ENCODE data around the gene FGR. TPM values are rescaled to one million over a fixed set of nuclear protein-coding genes. Genes with fewer than 3 reads are reported as not detected.

Gene FGR
- total and polyA plus RNA-seq, 2 experiments from 2014 or later, result 0.53 to 0.56 TPM

- H3K27ac ChIP-seq (ENCODE audit: low read depth), result no peak overlapping the region
- peaks cover 23% of the 10 kb centered on the region for H3K79me2 ChIP-seq (replicated peaks; ENCODE audit: insufficient read depth)
- DNase-seq (ENCODE audit: low spot score) (no peak), ATAC-seq (no peak)
- Mint-ChIP-seq H3K27me3 (ENCODE audit: insufficient read depth, low read depth, poor library complexity) (peaks cover 2% of the 10 kb centered on the region), H3K9me3 (no peaks in the 10 kb centered on the region), H3K4me1 (peaks cover 11% of the 10 kb centered on the region), H3K36me3 (ENCODE audit: low read depth) (no peaks in the 10 kb centered on the region), H3K27ac (no peak overlapping the region), H3K4me3 (no peak overlapping the region)
- no peaks in the 10 kb centered on the region for H3K27me3 ChIP-seq (ENCODE audit: insufficient read depth)
- no peaks in the 10 kb centered on the region for H3K36me3 ChIP-seq (ENCODE audit: insufficient read depth)
- no peaks in the 10 kb centered on the region for H3K9me2 ChIP-seq (ENCODE audit: insufficient read depth)
- no peaks in the 10 kb centered on the region; the same call in 1 of the 2 replicates for H3F3A ChIP-seq (replicated peaks; ENCODE audit: low read depth)
- H2AFZ ChIP-seq, result no peak overlapping the region
- no peak overlapping the region for H3K4me3 ChIP-seq
- no peak for TF ChIP-seq ETS1 (IDR thresholded peaks at IDR 0.05)
- TF ChIP-seq REST (IDR thresholded peaks at IDR 0.05; ENCODE audit: unreplicated experiment), result no peak
- no peak for TF ChIP-seq CTCF (conservative IDR thresholded peaks at IDR 0.05; ENCODE audit: low read depth in 2 of 2)
- no peak for TF ChIP-seq EZH2phosphoT487 (IDR thresholded peaks at IDR 0.05; ENCODE audit: unreplicated experiment)
- no peak for TF ChIP-seq EZH2 (IDR thresholded peaks at IDR 0.05; ENCODE audit: low read depth, unreplicated experiment)
- no peak for TF ChIP-seq ZNF462 (CRISPR knock-in tag; IDR thresholded peaks at IDR 0.05)
- no peak for TF ChIP-seq ZNF114 (CRISPR knock-in tag; IDR thresholded peaks at IDR 0.05)
- TF ChIP-seq STAT1 (IDR thresholded peaks at IDR 0.05; ENCODE audit: unreplicated experiment), result no peak
- no peak for TF ChIP-seq NANOG (IDR thresholded peaks at IDR 0.05; ENCODE audit: borderline replicate concordance)
- no peak for TF ChIP-seq CREB1 (CRISPR knock-in tag; IDR thresholded peaks at IDR 0.05; ENCODE audit: low read depth)
- TF ChIP-seq POLR2AphosphoS5 (IDR thresholded peaks at IDR 0.05; ENCODE audit: low read depth), result no peak
- TF ChIP-seq ZNF331 (CRISPR knock-in tag; IDR thresholded peaks at IDR 0.05; ENCODE audit: low read depth), result no peak
- TF ChIP-seq JUNB (IDR thresholded peaks at IDR 0.05; ENCODE audit: unreplicated experiment), result no peak
- H4K20me1 ChIP-seq (replicated peaks; ENCODE audit: insufficient read depth), result no peaks in the 10 kb centered on the region; the same call in none of the 2 replicates
- H3K4me2 ChIP-seq, result no peak overlapping the region
- peaks cover 44% of the 10 kb centered on the region for H3K4me1 ChIP-seq (ENCODE audit: insufficient read depth)
These were observed 43.4 kb downstream of the FGR start for GRCh38 chr1:27591622-27592021.

Measured in GM23338 (cell line).